DOHH2 (cell line): ENCODE measurements around the gene USP6NL.

Source experiments
- EZH2phosphoT487 ChIP-seq: fragments of 200-600 bp; sonication (generic); IDR thresholded peaks from 2 replicates; pipeline ENCODE4 v1.6.1; 2017; ENCODE audit warnings: borderline replicate concordance, mild to moderate bottlenecking, antibody characterized with exemption, low read length, moderate library complexity, mixed read lengths
- TF ChIP-seq, protein P1 (sequence below): fragments of 200-600 bp; sonication (generic); IDR thresholded peaks from one replicate; pipeline ENCODE4 v1.5.1; 2014; ENCODE audit warnings: antibody characterized with exemption, mild to moderate bottlenecking, low read depth, low read length; ENCODE audit not compliant: poor library complexity, severe bottlenecking

- TF ChIP-seq, protein P1, sequence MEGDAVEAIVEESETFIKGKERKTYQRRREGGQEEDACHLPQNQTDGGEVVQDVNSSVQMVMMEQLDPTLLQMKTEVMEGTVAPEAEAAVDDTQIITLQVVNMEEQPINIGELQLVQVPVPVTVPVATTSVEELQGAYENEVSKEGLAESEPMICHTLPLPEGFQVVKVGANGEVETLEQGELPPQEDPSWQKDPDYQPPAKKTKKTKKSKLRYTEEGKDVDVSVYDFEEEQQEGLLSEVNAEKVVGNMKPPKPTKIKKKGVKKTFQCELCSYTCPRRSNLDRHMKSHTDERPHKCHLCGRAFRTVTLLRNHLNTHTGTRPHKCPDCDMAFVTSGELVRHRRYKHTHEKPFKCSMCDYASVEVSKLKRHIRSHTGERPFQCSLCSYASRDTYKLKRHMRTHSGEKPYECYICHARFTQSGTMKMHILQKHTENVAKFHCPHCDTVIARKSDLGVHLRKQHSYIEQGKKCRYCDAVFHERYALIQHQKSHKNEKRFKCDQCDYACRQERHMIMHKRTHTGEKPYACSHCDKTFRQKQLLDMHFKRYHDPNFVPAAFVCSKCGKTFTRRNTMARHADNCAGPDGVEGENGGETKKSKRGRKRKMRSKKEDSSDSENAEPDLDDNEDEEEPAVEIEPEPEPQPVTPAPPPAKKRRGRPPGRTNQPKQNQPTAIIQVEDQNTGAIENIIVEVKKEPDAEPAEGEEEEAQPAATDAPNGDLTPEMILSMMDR: no peak
- no peak for TF ChIP-seq EZH2phosphoT487
Observed at GRCh38 chr10:11447586-11447985, 163.9 kb downstream of the USP6NL start.
